Pons (tissue), 1 donor: ENCODE measurements around the gene SNCA.

Source experiments
- DNase-seq: peaks from one replicate; pipeline ENCODE4 v3.0.0-alpha.2; 2016; ENCODE audit warnings: low spot score

Gene SNCA

DNA sequence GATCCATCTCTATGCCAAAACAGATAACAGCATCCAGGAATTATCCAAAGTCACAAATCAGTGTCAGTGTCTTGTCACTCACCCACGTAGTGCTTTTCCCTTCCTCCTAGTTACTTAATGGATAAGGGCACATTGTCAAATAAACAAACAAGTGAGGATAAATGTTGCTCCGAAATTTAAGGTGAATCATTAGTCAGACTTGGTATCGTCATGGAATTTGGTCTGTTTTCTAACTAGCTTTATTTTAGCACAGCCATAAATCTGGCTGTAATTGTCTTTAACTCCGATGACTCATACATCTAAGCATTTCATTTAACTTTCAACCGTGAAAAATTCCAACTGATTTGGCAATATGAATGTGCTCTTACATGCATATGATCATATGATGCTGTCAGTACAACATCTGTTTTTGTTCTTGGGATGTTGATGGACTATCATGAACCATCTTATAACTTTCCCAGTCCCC lies 83.3 kb downstream of the SNCA start:
- DNase-seq, result peak; percentile 25

DNA sequence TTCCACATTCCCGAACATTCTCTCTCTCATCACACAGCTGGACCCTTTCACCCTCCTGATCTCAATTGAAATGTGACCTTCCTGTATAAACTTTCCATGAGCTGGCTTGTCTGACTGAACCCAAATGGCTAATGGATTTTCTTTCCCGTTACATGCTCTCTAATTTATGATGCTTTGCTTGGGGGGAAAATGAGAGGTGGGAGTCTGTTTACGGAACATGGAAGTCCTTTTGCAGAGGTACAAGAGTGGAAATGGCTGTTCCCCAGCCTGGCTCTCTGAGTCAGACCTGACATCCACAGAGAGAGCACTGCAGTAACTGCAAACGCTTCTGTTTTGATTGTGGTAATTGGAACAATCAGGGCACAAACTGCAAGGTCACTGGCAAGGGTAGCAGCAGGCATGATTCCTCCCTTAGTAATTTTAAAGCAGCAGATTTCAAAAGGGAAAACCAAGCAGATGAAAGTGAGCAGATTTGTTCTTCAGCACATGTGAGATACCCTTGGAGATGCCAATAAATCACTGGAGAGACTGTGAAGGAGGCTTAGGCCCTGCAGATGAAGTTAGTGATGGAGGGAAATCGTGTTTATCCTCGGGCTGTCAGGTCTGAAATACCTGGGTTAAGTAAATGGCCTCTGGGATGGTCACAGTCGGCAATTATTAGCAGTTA lies 83.9 kb downstream of the SNCA start:
- peak; percentile 68 for DNase-seq

DNA sequence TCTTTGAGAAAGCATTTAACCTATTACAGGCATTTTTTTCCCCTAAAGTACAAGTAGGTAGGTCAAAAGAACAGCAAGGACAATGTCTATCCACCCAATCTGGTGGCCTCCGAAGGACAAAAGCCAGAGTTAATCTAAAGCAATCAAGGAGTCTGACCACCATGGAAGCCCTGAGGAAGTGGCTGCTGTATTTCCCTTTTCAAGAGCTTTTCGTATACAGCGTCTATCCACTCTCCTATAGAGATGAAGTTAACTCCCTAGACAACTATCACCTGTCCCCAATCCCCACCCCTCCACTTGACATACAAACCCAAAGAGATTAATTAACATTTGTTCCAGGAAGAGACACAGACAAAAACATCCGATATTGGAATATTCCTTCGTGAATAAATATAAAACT lies 85.5 kb downstream of the SNCA start:
- no peak for DNase-seq

DNA sequence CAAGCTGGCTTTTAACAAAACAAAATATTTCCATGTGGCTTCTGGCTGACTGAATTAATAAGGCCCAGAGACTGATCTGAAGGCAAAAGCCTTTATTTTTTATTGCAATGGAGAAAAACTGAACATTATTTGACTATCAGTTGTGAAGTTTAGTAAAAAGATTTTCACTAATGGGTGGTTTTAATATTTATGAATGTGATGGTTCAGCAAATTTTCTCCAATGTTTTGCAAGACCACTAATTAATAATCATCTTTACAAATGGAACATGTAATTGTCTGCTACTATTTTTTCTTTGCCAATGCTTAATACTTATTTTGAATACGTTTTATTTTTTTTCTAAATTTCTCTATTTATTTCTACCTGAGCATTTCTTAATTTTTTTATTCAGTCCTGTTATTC lies 90.6 kb downstream of the SNCA start:
- DNase-seq, result no peak

DNA sequence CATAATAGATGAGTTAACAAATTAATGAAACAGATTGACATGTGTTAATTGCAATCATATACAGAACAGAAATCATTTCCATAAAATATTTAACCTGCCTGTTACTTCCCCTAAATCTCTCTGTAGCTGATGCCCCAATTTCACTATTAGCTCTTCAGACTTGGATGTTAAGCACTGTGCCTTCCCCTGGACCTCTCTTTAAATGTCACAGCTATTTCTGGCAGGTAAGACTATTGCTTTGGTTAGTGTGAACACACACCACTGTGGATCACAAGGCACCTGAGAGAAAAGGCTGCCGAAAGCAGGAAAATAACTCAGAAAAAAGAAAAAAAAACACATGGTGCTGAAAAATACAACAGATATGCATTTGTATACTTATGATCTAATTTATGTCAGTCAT lies 91.3 kb downstream of the SNCA start:
- DNase-seq, result no peak

DNA sequence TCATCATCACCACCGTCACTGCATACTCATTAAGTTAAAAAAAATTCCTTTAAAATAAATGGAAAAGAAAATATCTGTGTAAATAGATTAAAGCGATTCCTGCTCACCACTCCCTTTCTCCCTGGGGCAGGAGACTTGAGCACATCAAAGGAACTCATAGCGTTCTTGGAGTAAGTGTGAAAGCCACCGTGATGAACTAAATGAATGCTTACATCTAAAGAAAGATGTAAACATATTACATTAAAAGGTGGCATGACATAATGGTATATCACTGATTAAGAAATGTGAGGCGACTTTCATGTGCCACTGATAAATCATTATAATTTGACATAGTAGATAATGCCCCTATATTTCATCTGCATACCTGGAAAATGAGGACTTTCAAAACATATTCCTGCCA lies 92.0 kb downstream of the SNCA start:
- no peak for DNase-seq

DNA sequence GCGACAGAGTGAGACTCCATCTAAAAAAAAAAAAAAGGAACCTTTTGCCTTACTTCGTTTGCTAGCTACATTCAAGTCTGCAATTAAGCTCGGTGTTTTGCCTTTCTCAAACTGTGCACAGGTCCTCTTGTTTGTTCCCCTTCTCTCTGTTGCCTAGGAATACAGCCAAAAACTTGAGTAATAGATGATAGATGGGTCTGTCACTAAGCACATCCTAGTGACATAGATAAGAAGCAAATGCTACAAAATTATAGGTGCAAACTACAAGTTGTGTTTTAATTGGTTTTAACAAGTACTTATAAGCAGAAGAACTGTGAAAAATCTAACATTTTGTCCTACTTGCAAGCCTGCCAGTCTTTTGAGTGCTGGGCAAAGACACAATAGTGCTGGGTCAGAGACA lies 95.2 kb downstream of the SNCA start:
- DNase-seq, result no peak

DNA sequence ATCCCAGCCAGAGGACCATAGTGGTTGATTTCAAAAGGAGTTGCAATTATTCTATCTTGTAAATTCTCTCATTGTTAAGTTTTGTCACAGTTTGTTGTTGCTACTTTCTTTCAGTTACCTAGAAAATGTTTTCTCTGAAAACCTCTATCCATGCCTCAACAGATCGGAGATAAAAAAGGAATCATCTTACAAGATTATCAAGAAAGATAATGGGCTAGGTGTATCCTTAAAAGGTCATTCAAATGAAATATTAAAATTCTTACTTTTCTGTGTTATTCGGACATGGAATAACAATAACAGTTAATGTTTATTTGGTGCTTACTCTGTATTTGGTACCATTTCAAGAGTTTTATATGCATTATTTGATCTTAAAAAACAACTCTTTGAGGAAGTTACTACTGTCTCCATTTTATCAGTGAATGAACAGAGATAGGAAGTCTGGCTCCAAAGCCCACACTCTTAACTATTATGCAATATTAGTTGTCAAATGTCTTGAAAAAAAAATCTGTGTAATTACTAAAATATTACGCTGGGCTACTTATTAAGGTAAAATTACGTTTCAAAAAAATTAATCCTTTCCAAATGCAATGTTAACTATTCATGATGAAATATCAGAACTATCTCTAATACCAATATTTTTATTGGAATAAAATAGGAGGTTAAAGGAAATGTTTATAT lies 97.5 kb downstream of the SNCA start:
- no peak for DNase-seq

DNA sequence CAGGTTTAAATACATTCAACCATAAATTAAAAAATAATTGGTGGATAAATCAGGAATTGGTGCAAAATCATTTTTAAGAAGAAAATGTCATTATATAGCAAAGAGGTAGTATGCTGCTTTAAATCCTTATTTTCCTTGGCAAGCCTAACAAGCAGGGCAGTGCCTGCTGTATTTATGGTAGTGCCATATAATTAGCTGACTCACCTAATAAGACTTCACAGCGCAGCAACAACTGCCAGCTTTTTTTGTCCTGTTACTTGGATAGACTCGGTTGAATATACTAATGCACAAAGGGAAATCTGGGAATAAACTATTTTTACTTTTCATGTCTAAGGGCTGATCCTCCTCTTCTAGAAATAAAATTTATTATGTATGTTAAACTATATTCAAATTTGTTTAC lies 99.1 kb downstream of the SNCA start:
- DNase-seq, result no peak

DNA sequence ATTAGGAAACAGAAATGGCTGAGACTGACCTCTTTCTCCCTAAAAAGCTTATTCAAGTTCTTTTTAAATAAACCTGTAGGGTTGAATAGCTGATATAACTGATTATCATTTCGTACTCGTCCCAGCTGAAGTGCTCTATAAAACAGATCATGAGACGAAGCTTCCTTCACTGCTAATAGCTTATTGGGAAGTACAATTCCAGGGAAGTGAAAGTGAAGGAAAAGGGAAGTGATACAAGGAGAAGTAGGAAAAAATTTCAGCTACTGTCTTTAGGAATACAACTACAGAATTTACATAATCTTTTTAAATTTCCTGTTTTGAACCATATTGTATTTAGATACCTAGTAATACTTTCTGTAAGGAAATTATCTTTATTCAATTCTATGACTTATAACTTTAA lies 103.0 kb downstream of the SNCA start:
- peak; percentile 37 for DNase-seq

DNA sequence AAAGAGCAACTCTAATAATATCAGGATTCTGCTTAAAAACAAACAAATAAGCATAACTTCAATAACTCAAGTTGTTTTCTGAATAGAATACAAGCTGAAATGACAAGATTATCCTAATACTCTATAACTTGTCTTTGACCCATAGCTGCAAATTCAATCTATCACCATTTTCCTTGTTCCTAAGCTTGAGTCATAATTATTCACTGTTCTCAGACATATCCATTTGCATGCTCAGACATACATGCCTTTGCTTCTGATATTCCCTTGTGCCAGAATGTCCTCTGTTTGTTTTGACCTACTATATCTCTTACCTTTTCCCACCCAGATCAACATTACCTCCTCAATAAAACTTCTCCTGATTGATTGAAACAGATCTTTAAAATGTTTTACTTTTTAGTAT lies 109.7 kb downstream of the SNCA start:
- no peak for DNase-seq

DNA sequence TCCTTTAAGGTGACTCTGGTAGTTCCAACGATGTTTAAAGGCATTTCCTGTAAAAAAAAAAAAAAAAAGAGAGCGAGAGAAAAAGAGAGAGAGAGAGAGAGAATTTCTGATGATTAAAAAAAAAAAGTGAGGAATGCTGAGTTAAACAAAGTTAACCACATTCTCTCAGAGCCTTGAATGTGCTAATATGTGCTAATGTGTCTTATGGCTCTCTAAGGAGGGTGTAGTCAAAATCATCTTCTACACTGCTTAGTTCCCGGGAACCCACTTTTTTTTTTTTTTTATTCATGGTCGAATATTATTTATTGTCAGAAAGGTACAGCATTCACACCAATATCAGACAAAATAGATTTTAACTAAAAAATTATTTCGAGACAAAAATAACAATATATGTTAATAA lies 111.7 kb downstream of the SNCA start:
- no peak for DNase-seq

DNA sequence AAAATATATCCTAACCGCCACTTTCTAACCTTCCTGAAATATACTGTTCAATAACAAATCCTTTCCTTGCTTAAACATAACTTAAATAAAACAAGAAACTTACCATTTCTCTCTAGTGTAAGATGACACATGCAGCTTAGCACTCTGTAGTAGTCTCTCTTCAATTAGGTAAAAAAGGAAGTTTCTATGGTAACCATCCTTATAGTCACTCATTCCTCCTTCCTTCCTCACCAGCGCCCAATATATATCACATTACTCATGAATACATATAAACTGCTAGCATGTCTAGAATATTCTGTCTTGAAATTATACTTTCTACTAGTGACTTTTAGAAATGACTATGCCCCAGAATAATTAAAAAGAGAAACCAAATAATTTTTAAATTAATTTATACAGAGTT lies 112.2 kb downstream of the SNCA start:
- DNase-seq, result no peak

DNA sequence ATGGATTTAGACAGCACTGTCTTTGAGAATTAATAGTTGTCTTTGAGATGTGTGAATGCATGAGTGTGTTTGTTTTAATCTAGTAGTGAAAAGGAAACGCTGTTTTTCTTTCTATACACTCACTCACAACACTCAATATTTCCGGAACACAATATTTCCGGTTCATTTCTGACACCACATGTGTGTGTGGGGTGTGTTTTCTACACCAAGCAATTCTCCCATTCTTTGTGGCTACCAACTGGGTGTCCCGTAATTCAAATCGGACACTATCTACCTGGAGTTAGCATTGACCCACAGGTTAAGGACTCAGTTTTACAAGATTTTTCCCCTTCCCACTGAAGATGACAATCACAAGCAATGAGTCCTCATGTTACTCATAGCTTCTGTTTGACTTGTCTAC lies 113.9 kb downstream of the SNCA start:
- no peak for DNase-seq

DNA sequence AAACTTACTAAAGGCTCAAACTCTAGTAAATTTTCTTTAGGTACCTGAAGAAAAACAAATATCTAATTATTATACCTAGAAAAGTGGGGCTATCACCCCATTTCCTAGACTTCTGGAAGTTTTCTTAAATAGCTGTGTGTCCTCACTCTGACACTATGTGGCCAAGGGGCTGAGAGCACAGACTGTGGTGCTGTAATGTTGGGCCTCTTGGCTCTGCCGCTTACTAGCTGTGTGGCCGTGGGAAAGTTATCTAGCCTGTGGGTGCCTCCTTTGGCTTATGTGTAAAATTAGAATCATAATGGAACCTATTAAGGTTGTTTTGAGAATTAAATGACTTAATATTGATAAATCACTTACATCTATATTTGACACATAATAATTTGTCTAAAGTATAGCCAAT lies 114.4 kb downstream of the SNCA start:
- DNase-seq, result no peak

DNA sequence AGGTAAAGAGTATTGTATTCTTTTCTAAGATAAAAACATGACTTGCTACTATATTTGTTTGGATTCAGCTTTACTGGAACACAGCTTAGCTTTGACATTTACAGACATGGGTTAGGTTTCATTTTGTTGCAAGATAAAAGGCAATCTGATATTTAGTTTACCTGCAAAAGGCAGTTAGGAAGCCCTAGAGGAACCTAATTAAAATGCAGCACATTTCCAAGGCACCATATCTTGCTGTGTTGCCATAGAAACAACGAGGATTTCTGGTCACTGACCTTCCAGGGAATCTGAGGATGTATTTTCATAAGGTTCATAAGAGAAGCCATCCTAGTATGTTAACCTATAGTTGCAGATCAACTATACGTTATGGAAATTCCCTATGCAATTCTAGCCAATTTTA lies 116.0 kb downstream of the SNCA start:
- DNase-seq, result no peak

DNA sequence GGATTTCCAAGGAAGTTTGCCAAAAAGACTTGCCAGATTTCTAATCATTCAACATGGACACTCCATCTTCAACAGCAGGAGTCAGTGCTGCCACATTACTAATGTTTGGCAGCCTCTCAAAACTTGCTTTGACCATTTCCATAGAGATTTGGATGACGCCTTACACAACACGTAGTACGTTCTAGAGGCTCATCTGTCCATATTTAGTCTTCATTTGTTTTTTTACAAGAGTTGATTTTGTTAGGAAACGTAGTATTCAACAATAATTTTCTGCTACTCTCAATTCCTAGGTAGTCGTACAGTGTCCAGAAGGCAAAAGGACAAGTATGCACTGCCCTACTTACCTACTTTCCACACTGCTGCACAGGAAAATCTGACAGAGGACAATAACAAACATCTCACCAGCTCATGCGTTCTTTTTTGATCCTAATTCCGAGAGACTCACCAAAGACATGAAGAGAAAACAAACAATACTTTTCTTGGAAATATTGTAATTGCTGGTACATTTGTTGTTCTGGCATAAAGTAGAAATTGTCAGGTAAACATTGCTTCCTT lies 117.3 kb downstream of the SNCA start:
- no peak for DNase-seq

DNA sequence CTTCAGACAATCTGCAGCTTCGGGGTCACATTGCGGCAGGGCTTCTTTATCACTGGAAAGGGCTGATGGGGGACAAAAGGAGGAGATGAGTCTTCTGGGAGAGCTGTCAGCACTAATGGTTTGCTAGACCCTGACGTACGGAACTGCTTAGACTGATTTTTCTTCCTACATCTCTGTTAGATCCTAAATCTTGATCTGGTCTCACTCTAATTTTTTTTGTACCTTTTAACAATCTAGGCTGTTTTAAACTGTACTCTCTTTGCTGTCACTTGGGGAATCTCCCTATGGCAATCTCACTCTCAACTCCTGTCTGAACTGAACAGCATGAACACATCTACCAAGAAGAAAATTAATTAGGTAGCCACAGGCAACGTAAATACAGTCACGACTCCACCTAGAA lies 120.1 kb downstream of the SNCA start:
- DNase-seq, result no peak

DNA sequence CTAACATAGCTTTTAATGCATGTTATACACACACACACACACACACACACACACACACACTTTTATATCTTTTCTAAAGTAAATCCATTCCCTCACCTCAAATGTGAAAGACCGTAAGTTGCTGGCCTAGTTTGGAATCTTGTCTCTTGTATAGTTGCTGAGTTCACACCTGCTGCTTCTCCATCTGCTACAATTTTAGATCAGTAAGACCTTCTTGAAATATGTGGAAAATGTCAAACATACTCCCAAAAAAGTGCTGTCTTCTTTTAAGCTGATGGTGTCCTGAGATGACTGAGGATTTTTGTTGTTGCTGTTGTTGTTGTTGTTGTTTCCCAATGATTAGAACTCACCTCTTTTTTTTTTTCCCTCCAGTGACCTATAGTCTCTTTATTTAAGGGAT lies 121.3 kb downstream of the SNCA start:
- DNase-seq, result no peak

DNA sequence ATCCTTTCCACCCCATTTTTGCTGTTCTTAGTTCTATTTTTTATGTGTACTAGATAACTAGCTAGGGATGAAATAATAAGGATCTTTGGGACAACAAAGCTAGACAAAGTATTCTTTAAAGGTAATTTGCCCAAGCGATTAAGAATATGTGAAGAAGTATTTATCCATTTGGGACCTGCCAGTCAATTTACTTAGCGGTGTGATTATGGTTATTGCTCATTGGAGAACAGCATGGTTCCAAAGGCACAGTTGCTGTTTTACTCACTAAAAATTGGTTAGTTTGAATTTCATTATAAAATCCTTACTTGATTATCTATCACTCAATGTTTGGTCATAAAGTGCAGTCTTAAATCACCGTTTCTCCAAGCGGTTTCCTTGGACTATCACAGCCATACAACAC lies 124.1 kb downstream of the SNCA start:
- no peak for DNase-seq

DNA sequence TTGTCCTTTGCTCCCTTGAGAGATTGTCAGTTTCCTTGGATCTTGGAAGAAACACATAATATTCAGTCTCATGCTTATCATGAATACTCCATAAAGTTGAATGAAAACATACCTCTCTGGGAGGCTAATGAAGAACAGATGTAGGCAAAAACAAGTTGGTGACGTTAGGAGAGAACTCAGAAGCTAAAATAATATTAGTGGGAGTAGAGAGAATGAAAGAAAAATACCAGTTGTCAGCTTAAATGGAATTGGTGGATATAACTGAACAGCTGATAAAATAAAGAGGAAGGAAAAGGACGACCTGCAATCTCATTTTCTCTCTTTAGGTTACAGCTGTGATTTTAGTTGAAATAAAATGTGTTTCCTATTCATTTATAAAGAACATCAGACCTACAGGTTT lies 124.8 kb downstream of the SNCA start:
- DNase-seq, result no peak

DNA sequence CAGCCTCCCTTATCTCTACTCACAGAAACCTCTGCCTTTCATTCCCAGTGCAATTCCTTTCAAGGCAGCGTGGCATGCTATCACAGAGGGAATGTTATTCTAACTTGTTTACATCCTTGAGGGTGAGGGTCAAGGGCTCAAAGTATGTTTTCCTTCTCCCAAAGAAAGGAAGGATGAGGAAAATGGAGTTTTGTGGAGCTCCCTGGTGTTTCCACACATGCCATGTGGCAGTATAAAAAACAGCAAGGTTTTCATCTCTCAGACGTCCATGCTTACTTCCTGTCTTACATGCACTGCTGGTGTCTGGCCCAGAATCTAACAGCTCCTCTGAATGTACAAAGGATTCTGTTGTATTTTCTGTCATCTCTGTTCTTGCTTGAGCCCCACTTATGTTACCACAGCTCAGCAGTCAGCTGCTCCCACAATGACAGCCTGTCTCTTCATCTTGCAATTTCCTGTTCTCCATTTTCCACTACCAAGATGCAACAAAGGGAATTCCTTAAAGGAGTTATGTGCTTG lies 128.0 kb downstream of the SNCA start:
- DNase-seq, result peak; percentile 95

DNA sequence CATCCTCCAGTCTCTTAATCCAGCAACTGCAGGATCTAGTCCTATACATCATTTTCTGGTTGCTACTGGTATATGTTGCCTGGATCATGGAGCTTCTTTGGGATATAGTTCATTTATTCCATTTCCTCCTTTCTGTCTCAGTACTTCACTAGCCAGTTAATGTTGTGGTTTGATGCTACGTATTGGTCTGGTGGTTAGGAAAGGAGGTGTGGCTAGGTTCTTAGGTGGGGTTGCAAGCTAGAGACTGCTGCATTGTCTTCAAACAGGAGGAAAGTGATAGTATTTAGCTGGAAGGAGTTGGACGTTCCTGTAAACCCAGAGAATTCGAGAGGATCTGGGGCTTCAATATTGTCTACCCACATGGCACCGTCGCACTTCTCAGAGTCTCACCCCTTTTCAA lies 129.5 kb downstream of the SNCA start:
- no peak for DNase-seq
